NT2/D1 (cell line): Measurements from ENCODE around the gene GTF2F2.

Experiments used
- SUZ12 ChIP-seq: IDR thresholded peaks from 2 replicates; pipeline ENCODE4 v1.6.1; 2011; ENCODE audit not compliant: insufficient read length, insufficient read depth; ENCODE audit errors: extremely low read depth
- ZNF274 ChIP-seq: IDR thresholded peaks from 2 replicates; pipeline ENCODE4 v1.6.1; 2011; ENCODE audit warnings: mild to moderate bottlenecking, low read depth, low read length

- no peak for TF ChIP-seq SUZ12
- no peak for TF ChIP-seq ZNF274
Measured at GRCh38 chr13:45280751-45281634, 160.7 kb downstream of the GTF2F2 start.
